ENCODE data around the gene TSTD1. TPM values are rescaled to one million over a fixed set of nuclear protein-coding genes. Genes with fewer than 3 reads are reported as not detected.

TSTD1 gene
- total and polyA plus RNA-seq, 2 of the 8 experiments (the other 6 are each of a cell fraction or from before 2014, with no cell fraction given), result 60.9 to 314 TPM

- Histone ChIP-seq H4K5ac (ENCODE audit: insufficient read length, low read depth, low read length) (no peak overlapping the region), H3K79me1 (ENCODE audit: low read depth, low read length) (no peaks in the 10 kb centered on the region), H2BK5ac (ENCODE audit: low read depth, low read length) (no peak overlapping the region), H2BK12ac (ENCODE audit: low read depth, low read length) (no peak overlapping the region), H3K4me3 (ENCODE audit: extremely low read depth in 1 of 4, insufficient read depth in 2 of 4, low read depth in 3 of 4, low read length in 4 of 4) (no peak overlapping the region), H3K9me3 (ENCODE audit: insufficient read depth in 2 of 2, low read depth in 1 of 2, low read length in 1 of 2) (peaks cover 0 to 3% of the 10 kb centered on the region in 2 experiments; a peak in 1 of 4 replicates), H3K9ac (replicated peaks in 1 of 4; ENCODE audit: extremely low read depth in 1 of 4, low read depth in 3 of 4, low read length in 3 of 4) (no peak overlapping the region), H3K14ac (ENCODE audit: insufficient read length) (no peak overlapping the region), H2AK5ac (ENCODE audit: low read depth, low read length) (no peak overlapping the region), H2BK120ac (replicated peaks; ENCODE audit: low read depth, low read length) (no peak overlapping the region), H3K27ac (ENCODE audit: low read depth, low read length) (no peak overlapping the region), H2BK15ac (ENCODE audit: low read length) (no peak overlapping the region), H2AFZ (ENCODE audit: low read length) (no peak overlapping the region), H3K56ac (replicated peaks; ENCODE audit: insufficient read length, low read depth, low read length) (no peak overlapping the region), H3K4me2 (ENCODE audit: insufficient read depth in 1 of 2, low read depth in 2 of 2, low read length in 2 of 2) (no peak overlapping the region), H3K18ac (ENCODE audit: extremely low read depth, low read length) (no peak overlapping the region), H3K27me3 (replicated peaks in 1 of 4; ENCODE audit: control insufficient read depth in 3 of 4, extremely low read depth in 1 of 4, insufficient read depth in 3 of 4, low read length in 3 of 4) (peaks cover 0 to 7% (median 3%) of the 10 kb centered on the region in 4 experiments; a peak in 6 of 7 replicates), H3K4ac (replicated peaks; ENCODE audit: insufficient read length, low read depth, low read length) (no peak overlapping the region), H4K20me1 (replicated peaks in 1 of 2; ENCODE audit: control insufficient read depth in 1 of 2, insufficient read depth in 2 of 2, low read length in 2 of 2) (no peaks in the 10 kb centered on the region), H2BK20ac (ENCODE audit: low read length) (no peak overlapping the region), H3K23me2 (ENCODE audit: low read depth, low read length) (no peaks in the 10 kb centered on the region; the same call in 1 of the 2 replicates), H3K36me3 (ENCODE audit: control insufficient read depth in 2 of 4, insufficient read depth in 4 of 4, low read length in 3 of 4) (no peaks in the 10 kb centered on the region), H3K23ac (ENCODE audit: insufficient read length) (no peak overlapping the region), H4K8ac (ENCODE audit: extremely low read depth, insufficient read depth, low read length) (no peak overlapping the region), H3K4me1 (replicated peaks in 1 of 4; ENCODE audit: control insufficient read depth in 3 of 4, insufficient read depth in 4 of 4, low read length in 3 of 4) (no peaks in the 10 kb centered on the region), H4K91ac (replicated peaks; ENCODE audit: insufficient read length, low read length) (no peak overlapping the region), H3K79me2 (ENCODE audit: control insufficient read depth in 1 of 2, insufficient read depth in 2 of 2, low read length in 2 of 2) (no peaks in the 10 kb centered on the region)
- TF ChIP-seq JUND (IDR thresholded peaks at IDR 0.05; ENCODE audit: low read length), result no peak
- TF ChIP-seq CTCF (IDR thresholded peaks at IDR 0.05; ENCODE audit: control extremely low read depth in 1 of 3, insufficient read depth in 1 of 3, low read depth in 1 of 3, low read length in 3 of 3), result 0 out of 4 replicates have a peak, but pooled peaks of 1 of the 3 experiments have one; percentile 7
- CTCF ChIA-PET (ENCODE audit: partially characterized antibody), result interaction anchor here (2.0 kb wide), 1 partner anchor 12 kb away, joined by 9 read pairs; no protein-coding TSS in a partner anchor
- POLR2A ChIA-PET (ENCODE audit: partially characterized antibody), result interaction anchor here (1.0 to 2.9 kb wide), 2 partner anchors 7 to 80 kb away, joined by 3 to 21 read pairs; partner anchors contain the start of genes DEDD and USF1
- DNase-seq (ENCODE audit: low read depth in 1 of 2, low spot score in 2 of 2) (no peak), FAIRE-seq (no peak)
- WGBS, 2 experiments (ENCODE audit: extremely low coverage in 1 of 2, insufficient coverage in 1 of 2, insufficient read length in 1 of 2, insufficient replicate concordance in 2 of 2, low coverage in 1 of 2, low lambda C conversion rate in 2 of 2, missing lambda C conversion rate in 1 of 2), result 84% methylated on average over 3 of the region's 3 CpGs; no CpG with 5 or more reads in 1 of the 2 experiments
Measured at GRCh38 chr1:161052899-161053298, 14.1 kb upstream of the TSTD1 start.

Measured in H1 (cell line).